IMR-90 (cell line): ENCODE data around the gene CCDC146.

Source experiments
- CTCF ChIP-seq: conservative IDR thresholded peaks from 2 replicates; pipeline ENCODE4 v1.5.1; 2012; ENCODE audit warnings: mild to moderate bottlenecking, low read depth, low read length, improper control_type of control experiment
- FOS ChIP-seq: fragments of 150-350 bp; IDR thresholded peaks from 2 replicates; pipeline ENCODE4 v1.6.1; 2016; ENCODE audit warnings: low read depth, low read length
- RAD21 ChIP-seq: IDR thresholded peaks from 2 replicates; pipeline ENCODE4 v1.6.1; 2012; ENCODE audit warnings: low read length, improper control_type of control experiment
- RCOR1 ChIP-seq: IDR thresholded peaks from 2 replicates; pipeline ENCODE4 v1.6.1; 2012; ENCODE audit warnings: mild to moderate bottlenecking, low read length, improper control_type of control experiment; ENCODE audit not compliant: insufficient replicate concordance

GRCh38 chr7:77244222-77244934 is 122.0 kb downstream of the CCDC146 start:
- no peak for TF ChIP-seq CTCF
- no peak for TF ChIP-seq RCOR1
- TF ChIP-seq FOS: no peak
- no peak for TF ChIP-seq RAD21
